ENCODE data around the gene MFSD6L. TPM values are rescaled to one million over a fixed set of nuclear protein-coding genes. Genes with fewer than 3 reads are reported as not detected.

The MFSD6L gene
- total RNA-seq, 1 donor from 2014 or later: 0.94 TPM

GRCh38 chr17:8762012-8762411 lies 37.2 kb downstream of the MFSD6L start:
- H3K9me3 Mint-ChIP-seq: no peaks in the 10 kb centered on the region
- H3K4me3 Mint-ChIP-seq (ENCODE audit: low read depth): no peak overlapping the region
- H3K4me1 Mint-ChIP-seq (ENCODE audit: low read depth): no peaks in the 10 kb centered on the region
- peaks cover 22% of the 10 kb centered on the region for H3K27me3 Mint-ChIP-seq (ENCODE audit: low read depth)
- no peaks in the 10 kb centered on the region for H3K36me3 Mint-ChIP-seq (ENCODE audit: low read depth)
- no peak overlapping the region for H3K27ac Mint-ChIP-seq
- DNase-seq (ENCODE audit: low spot score): no peak
- intact Hi-C loops (cut with micrococcal nuclease): no loop called here

GRCh38 chr17:8758137-8758596 lies 41.0 kb downstream of the MFSD6L start, which contains the start of gene SPDYE4:
SPDYE4 (minus strand) TSS chr17:8758546; CDS start chr17:8758382, 164 bp downstream.
- no peaks in the 10 kb centered on the region for H3K4me1 Mint-ChIP-seq (ENCODE audit: low read depth)
- no peak within 1 kb of the TSS for H3K27ac Mint-ChIP-seq
- intact Hi-C loops (cut with micrococcal nuclease): no loop called here
- H3K4me3 Mint-ChIP-seq (ENCODE audit: low read depth): no peak within 1 kb of the TSS
- no peaks in the 10 kb centered on the region for H3K9me3 Mint-ChIP-seq
- peaks cover 27% of the 10 kb centered on the region for H3K27me3 Mint-ChIP-seq (ENCODE audit: low read depth)
- H3K36me3 Mint-ChIP-seq (ENCODE audit: low read depth): no peaks in the 10 kb centered on the region
- DNase-seq (ENCODE audit: low spot score): no peak

DNA sequence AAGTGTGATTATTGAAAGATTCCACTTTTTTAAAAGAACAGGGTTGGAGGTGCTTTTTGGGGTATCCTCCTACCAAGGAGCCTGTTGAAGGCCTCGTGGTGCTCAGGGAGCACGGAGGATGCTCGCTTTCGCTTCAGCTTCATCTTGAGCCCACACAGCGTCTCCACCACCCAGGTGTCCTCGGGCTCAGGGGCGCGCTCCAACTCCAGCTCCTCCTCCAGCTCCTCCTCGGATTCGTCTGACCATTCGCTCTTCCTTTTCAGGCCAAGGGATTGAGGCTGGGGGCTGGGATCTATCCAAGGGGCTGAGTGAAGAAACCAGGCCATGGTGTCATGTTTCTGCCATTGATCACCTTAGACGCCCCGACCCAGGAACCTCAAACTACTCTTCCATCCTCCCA lies 42.0 kb downstream of the MFSD6L start:
- no peaks in the 10 kb centered on the region for H3K4me1 Mint-ChIP-seq (ENCODE audit: low read depth)
- peaks cover 20% of the 10 kb centered on the region for H3K27me3 Mint-ChIP-seq (ENCODE audit: low read depth)
- intact Hi-C loops (cut with micrococcal nuclease): no loop called here
- DNase-seq (ENCODE audit: low spot score): no peak
- H3K4me3 Mint-ChIP-seq (ENCODE audit: low read depth): no peak overlapping the region
- H3K9me3 Mint-ChIP-seq: no peaks in the 10 kb centered on the region
- no peaks in the 10 kb centered on the region for H3K36me3 Mint-ChIP-seq (ENCODE audit: low read depth)
- no peak overlapping the region for H3K27ac Mint-ChIP-seq

DNA sequence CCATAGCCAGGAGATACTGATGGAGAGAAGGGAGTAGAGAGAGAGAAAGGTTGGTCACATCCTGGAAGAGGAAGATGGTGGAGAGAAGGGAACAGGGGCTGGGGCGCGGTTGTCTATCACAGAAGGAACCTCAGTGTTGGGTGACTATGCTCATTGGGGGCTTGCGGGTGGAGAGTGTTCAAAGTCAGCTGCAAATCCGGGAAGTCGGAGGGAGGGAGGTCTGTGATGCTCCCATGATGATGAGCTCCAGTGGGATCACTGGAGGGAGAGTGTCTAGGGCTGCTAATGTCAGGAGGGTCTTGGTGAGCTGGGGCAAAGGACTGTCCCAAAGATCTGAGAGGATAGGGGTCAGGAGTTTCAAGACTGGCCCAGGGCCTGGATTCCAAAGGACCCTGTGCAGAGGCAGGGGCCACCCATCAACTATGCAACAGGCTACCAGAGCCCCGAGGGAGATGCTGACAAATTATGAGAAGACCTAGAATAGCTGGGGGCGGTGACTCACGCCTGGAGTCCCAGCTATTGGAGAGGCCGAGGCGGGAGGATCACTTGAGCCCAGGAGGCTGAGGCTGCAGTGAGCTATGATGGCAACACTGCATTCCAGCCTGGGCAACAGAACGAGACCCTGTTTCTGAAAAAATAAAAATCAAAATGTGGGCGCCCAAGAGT lies 43.4 kb downstream of the MFSD6L start:
- Mint-ChIP-seq H3K36me3 (ENCODE audit: low read depth) (no peaks in the 10 kb centered on the region), H3K4me3 (ENCODE audit: low read depth) (no peak overlapping the region), H3K4me1 (ENCODE audit: low read depth) (no peaks in the 10 kb centered on the region), H3K27me3 (ENCODE audit: low read depth) (peaks cover 11% of the 10 kb centered on the region), H3K9me3 (no peaks in the 10 kb centered on the region), H3K27ac (no peak overlapping the region)
- intact Hi-C loops (cut with micrococcal nuclease): no loop called here
- DNase-seq (ENCODE audit: low spot score): no peak

DNA sequence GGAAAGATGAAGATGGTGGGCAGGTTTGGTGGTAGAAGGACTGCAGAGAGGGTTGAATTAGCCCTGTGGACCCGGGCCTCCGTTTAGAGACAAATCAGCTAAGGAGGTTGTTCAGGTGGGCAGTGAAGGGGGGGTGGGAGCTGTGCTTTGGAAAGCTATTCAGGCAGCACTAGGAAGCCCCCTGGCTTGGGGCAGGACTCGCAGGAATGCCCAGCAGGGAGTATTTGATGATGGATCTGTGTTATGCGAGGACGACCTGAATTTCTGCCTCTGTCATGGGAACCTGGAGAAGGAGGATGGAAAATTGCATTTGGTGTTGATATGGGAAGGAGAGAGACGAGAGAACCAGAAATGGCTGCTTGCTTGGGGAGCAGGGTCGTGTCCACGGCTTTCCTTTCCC lies 44.3 kb downstream of the MFSD6L start:
- Mint-ChIP-seq H3K4me1 (ENCODE audit: low read depth) (no peaks in the 10 kb centered on the region), H3K4me3 (ENCODE audit: low read depth) (no peak overlapping the region), H3K36me3 (ENCODE audit: low read depth) (no peaks in the 10 kb centered on the region), H3K27me3 (ENCODE audit: low read depth) (peaks cover 5% of the 10 kb centered on the region), H3K9me3 (no peaks in the 10 kb centered on the region), H3K27ac (no peak overlapping the region)
- intact Hi-C loops (cut with micrococcal nuclease): no loop called here
- no peak for DNase-seq (ENCODE audit: low spot score)

GRCh38 chr17:8753976-8754440 lies 45.2 kb downstream of the MFSD6L start:
- no peak overlapping the region for H3K27ac Mint-ChIP-seq

GRCh38 chr17:8753136-8753975 lies 45.8 kb downstream of the MFSD6L start:
- intact Hi-C loops (cut with micrococcal nuclease): no loop called here
- Mint-ChIP-seq H3K4me3 (ENCODE audit: low read depth) (no peak overlapping the region), H3K36me3 (ENCODE audit: low read depth) (no peaks in the 10 kb centered on the region), H3K9me3 (no peaks in the 10 kb centered on the region), H3K27me3 (ENCODE audit: low read depth) (peaks cover 10% of the 10 kb centered on the region), H3K27ac (no peak overlapping the region), H3K4me1 (ENCODE audit: low read depth) (no peaks in the 10 kb centered on the region)
- no peak for DNase-seq (ENCODE audit: low spot score)

More at GRCh38 chr17:8753976-8754440, 45.2 kb downstream of the MFSD6L start:
- no peak overlapping the region for H3K4me3 Mint-ChIP-seq (ENCODE audit: low read depth)
- intact Hi-C loops (cut with micrococcal nuclease): no loop called here
- no peak for DNase-seq (ENCODE audit: low spot score)
- H3K4me1 Mint-ChIP-seq (ENCODE audit: low read depth): no peaks in the 10 kb centered on the region
- H3K9me3 Mint-ChIP-seq: no peaks in the 10 kb centered on the region
- no peaks in the 10 kb centered on the region for H3K36me3 Mint-ChIP-seq (ENCODE audit: low read depth)
- H3K27me3 Mint-ChIP-seq (ENCODE audit: low read depth): peaks cover 8% of the 10 kb centered on the region

DNA sequence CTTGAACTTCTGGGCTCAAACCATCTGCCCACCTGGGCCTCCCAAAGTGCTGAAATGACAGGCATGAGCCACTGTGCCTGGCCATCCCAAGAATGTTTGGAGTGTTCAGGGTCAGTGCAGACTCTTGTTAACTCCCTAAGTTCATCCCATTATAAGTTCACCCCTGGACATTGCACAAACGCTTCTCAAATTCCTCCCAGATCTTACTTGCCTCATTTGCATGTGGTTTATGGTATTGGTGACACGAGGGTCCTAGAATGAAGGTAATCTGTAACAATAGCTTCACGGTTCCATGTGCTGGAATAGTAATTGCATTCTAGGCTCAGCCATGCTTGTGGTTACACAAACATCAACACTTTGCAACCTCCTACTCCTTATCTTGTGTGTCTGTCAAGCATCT lies 49.5 kb downstream of the MFSD6L start:
- Mint-ChIP-seq H3K4me3 (ENCODE audit: low read depth) (no peak overlapping the region), H3K27ac (no peak overlapping the region), H3K9me3 (no peaks in the 10 kb centered on the region), H3K27me3 (ENCODE audit: low read depth) (peaks cover 17% of the 10 kb centered on the region), H3K4me1 (ENCODE audit: low read depth) (peaks cover 7% of the 10 kb centered on the region), H3K36me3 (ENCODE audit: low read depth) (no peaks in the 10 kb centered on the region)
- intact Hi-C loops (cut with micrococcal nuclease): loop anchor here (5.0 to 10.0 kb wide), 4 partner anchors 105 to 245 kb away; no protein-coding TSS in a partner anchor
- DNase-seq (ENCODE audit: low spot score): no peak

GRCh38 chr17:8747742-8748141 lies 51.4 kb downstream of the MFSD6L start:
- DNase-seq (ENCODE audit: low spot score): no peak

More at GRCh38 chr17:8747742-8748141, 51.4 kb downstream of the MFSD6L start:
- H3K36me3 Mint-ChIP-seq (ENCODE audit: low read depth): no peaks in the 10 kb centered on the region
- peaks cover 14% of the 10 kb centered on the region for H3K27me3 Mint-ChIP-seq (ENCODE audit: low read depth)
- H3K9me3 Mint-ChIP-seq: no peaks in the 10 kb centered on the region
- intact Hi-C loops (cut with micrococcal nuclease): loop anchor here (2.0 to 10.0 kb wide), 5 partner anchors 107 to 365 kb away; partner anchors contain the start of gene RPL26
- no peak overlapping the region for H3K4me3 Mint-ChIP-seq (ENCODE audit: low read depth)
- no peak overlapping the region for H3K27ac Mint-ChIP-seq
- peaks cover 11% of the 10 kb centered on the region for H3K4me1 Mint-ChIP-seq (ENCODE audit: low read depth)

Other genes starting within 250 kb of the MFSD6L start
- 13.2 and 20.7 TPM in 2 replicates for gene MYH10, start 168.6 kb downstream of the MFSD6L start, total RNA-seq
- gene CCDC42, start 54.5 kb downstream of the MFSD6L start, total RNA-seq: 0.21 and 0.75 TPM in 2 replicates
- gene SPDYE4, start 40.8 kb downstream of the MFSD6L start, total RNA-seq: not detected in 2 replicates
- 9.8 and 10.1 TPM in 2 replicates for gene PIK3R6, start 68.3 kb upstream of the MFSD6L start, total RNA-seq
- 46.8 and 47.7 TPM in 2 replicates for gene PIK3R5, start 166.3 kb upstream of the MFSD6L start, total RNA-seq
- gene NTN1, start 222.1 kb upstream of the MFSD6L start, total RNA-seq: 0.41 and 0.60 TPM in 2 replicates

Measured in activated T-helper 2 cell treated with anti-CD3 and anti-CD28 coated beads, Interferon-gamma antibody, Interleukin-2, Interleukin-4, amounts not matched to agents 10 μg/mL and 5 μg/mL and 100 μg/mL, durations not matched to agents 14 hours and 24 hours and 36 hours (primary cell).